GM15510 (cell line): ENCODE data around the gene DCAF12L2.

Experiments used
- POLR2A ChIP-seq: IDR thresholded peaks from 3 replicates; pipeline ENCODE4 v1.6.1; 2011; ENCODE audit warnings: borderline replicate concordance; ENCODE audit not compliant: insufficient read length; ENCODE audit errors: extremely low read depth

The DCAF12L2 gene

DNA sequence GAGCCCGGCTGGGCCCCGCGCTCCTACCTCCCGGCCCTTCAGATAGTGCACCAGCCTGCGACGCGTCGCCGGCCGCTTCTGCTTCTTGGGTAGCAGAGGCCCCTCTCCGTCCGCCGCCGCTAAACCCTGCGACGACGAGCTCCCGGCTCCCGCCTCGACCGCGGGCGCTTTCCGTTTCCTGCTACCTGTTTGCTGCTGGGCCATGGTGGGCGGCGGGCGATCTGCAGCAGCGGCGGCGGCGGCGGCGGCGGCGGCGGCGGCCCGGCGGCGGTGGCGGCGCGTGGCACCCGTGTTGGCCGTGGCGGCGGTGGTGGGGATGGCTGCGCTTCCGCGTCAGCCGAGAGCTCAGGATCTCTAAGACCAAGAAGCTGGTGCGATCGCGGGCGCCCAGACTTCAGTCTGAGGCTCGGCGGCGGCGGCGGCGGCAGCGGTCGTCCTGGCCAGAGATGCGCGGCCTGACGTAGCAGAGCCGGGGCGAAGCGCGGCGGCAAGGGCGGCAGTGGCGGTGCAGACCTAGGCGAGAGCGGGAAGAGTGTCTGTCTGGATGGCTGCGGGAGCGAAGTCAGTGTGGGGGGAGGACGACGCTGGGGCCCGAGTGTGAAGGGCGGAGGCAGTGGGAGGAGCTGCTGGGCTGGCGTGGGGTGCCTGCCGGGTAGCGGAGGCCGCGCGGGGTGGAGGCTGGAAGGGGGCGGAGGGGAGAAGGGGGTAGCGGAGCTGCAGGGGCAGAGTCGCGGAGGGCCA is at the start of gene DCAF12L2:
Gene DCAF12L2 (minus strand): TSS at position 569 of the 741 bp plus-strand sequence. CDS start 365 bp downstream, at position 204.
- no peak for TF ChIP-seq POLR2A

DNA sequence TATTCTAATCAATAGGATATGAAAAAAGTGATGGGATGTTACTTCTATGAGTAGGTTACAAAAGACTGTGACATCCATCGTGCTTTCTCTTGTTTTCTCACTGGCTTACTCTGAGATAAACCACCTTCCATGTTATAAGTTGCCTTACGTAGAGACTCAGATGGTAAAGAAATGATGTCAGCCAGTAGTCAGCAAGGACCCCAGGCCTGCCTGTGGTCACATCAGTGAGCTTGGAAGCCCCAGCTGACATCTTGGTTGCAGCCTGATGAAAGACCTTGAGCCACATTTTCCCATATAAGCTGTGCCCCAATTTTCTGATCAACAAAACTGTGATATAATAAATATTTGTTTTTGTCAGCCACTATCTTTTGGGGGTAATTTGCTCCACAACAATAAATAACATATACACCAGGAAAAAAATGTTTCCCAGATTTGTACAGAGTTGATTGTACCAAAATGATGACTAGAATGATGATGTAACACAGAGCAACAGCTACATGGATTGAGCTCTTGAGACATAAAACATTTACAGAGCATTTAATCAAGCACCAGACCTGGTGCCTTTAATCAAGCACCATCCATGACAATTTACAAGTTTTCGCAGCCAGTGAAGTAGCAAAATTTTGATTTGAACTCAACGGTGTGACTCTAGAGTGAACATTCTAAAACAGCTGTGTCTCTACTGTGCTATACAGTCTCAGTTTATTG is 11.2 kb upstream of the DCAF12L2 start:
- TF ChIP-seq POLR2A = no peak

DNA sequence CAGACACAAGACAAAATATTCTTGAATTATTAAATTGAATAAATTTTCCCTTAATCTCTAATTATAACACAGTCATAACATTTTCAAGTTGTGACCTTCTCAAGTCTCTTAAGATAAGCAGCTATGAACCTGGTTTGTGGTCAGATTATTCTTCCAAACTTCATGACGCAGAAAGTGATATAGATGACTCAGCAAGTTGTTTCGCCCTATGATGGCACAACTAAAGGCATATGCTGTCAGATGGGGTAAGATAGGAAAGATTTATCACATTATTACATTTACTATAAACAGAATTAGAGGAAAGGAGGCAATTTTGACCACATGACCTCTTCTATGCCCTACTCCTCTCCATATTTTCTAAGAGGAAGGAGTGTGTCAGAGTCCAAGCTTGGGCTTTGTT is 4.6 kb upstream of the DCAF12L2 start:
- no peak for TF ChIP-seq POLR2A

DNA sequence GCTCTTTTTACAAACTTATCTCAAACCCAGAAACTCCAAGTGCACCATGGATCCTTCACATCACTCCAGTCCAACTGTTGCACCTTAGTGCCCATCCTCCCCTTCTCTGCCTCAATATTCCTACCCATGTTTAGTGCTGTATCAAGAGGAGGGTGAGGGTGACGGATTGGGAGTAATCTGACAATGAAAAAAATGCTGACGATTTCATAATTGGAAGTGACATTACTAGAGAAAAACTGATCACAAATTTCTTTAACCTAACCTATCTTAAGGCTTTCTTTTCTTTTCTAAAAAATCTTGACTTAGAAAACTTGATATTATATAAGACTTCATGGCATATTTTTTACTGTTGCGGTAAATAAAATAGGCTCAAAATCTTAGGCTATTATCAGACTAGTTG is 1.5 kb upstream of the DCAF12L2 start:
- no peak for TF ChIP-seq POLR2A

DNA sequence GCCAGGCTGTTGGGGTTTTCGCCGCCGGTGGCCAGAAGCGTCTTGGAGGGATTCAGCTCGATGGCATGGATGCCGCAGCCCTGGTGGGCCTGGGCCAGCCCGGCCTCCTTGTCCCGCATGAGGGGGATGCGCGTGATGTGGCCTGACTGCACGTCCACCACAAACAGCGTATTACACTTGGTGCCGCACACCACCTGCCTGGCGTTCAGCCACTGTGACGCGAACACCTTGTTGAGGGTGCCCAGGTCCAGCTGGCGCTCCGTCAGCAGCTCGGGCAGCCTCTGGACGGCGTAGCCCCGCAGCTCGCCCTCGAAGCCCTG is 728 bp downstream of the DCAF12L2 start:
- no peak for TF ChIP-seq POLR2A

DNA sequence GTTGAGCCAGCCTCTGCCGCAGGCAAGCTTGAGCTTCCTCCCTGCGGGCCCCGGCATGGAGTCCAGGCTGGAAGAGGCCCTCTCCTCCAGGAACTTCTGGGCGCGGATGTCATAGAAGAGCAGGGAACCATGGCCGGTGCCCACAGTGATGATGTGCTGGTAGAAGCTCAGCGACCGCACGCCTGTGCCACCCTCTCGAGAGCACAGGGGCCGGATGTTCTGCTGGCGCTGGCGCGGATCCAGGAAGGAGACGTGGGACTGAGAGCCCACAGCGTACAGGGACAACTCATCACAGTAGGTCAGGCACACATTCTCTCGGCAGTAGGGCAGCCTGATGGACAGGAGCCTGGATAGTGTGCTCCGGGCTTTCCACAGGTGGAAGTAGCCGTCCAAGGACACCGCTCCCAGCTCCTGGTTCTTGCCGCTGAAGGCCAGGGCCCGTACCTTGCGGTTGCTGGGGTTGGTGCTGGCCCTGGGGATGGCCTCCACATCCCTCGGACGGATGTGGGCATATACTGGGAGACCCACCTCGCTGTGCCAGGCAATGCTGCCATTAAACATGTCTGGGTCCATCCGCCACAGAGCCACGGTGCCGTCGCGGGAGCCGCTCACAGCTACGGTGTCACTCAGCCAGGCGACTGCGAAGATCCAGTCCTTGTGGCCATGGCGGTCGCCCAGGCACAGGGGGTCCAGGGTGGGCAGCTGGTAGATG is 1.2 kb downstream of the DCAF12L2 start:
- TF ChIP-seq POLR2A = no peak

DNA sequence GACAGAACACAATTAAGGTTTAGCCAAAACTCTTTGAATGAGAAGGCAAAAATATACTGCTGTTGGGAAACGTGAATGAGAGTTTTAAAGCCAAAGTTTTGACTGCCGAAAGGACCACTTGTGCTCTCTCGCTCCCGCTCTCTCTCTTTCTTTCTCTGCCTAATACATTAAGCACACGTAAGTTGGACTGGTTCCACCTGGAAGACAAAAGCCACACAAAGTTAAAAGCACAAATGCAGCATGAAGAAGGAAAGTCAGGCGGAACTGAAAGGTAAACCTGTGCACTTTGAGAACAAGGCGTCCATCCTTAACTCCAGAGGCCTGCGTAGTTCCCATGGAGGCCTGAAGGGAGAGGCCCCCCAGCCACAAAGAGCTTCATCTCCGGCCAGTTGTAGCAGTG is 1.9 kb downstream of the DCAF12L2 start:
- no peak for TF ChIP-seq POLR2A

DNA sequence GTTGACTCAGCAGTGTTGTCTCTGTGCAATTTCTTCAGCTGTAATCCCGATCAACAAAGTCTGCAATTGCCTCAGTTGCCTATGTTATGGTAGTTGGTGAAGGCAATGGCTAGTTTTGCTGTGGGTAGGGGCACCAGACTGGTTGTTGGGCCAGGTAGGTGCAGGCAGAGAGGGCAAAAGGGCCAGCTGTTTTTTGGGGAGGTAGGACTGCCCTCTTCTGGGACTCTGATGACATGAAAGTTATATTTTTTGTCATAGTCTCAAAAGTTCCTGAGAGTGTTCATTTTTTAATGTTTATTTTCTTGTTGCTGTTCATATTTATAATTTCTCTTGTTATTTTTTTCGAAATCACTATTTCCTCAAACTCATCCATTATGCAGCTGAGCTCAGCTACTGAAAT is 25.1 kb downstream of the DCAF12L2 start:
- no peak for TF ChIP-seq POLR2A

DNA sequence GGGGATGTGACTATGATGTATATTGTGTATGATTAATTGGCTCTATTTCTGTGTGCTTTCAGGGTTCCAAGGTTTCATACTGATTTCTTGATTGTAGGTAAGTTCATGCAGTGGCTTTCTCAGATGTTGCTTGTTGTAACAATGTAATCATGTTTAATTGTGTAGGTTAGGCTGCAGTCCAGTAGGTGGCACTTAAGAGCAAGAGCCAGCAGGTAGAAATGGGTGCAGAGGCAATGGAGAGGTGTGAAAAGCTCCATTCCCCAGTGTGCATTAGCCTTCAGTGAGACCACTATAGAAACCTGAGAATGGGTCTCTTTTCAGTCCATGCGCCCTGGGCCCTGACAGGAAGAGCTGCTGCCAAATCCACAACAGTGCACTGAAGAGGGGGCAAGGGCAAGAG is 28.2 kb downstream of the DCAF12L2 start:
- no peak for TF ChIP-seq POLR2A

DNA sequence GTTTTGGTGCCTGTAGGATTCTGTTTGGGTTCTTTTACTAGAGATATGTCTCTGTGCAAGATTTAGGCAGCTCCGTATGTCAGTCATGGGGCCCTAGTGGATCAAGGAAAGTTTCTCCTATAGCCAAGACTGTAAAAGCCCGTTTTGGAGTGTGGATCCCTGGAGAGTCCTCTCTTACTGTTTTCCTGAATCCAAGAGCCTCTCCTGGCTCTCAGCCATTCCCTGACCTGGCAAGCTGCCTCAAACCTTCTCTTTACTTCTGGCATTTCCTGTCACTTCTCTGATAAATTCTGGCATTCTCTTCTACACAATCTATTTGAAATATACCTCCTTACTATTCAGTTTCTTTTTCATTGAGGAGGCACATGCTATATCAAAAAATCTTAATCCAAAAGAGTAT is 41.4 kb downstream of the DCAF12L2 start:
- TF ChIP-seq POLR2A = no peak
